HepG2 (cell line): ENCODE measurements around the gene CCSER2. TPM values are rescaled to one million over a fixed set of nuclear protein-coding genes. Genes with fewer than 3 reads are reported as not detected.

Source experiments
- BRCA1 ChIP-seq: sonication (generic); formaldehyde crosslinking; IDR thresholded peaks from 2 replicates; pipeline ENCODE4 v1.4.0; 2020; ENCODE audit warnings: missing genetic modification reagents
- CBX2 ChIP-seq, 2 experiments: fragments of 200-600 bp in 1 of 2; sonication (generic); formaldehyde crosslinking in 1 of 2; IDR thresholded peaks; 2 replicates each; pipeline versions ENCODE4 v1.7.0 to v1.8.1; 2018 to 2022; ENCODE audit warnings: low read depth in 2 of 2, low read length in 1 of 2, mild to moderate bottlenecking in 1 of 2, missing genetic modification reagents in 1 of 2
- CHCHD3 ChIP-seq: sonication (generic); formaldehyde crosslinking; IDR thresholded peaks from 2 replicates; pipeline ENCODE4 v1.8.0; 2022; ENCODE audit warnings: mild to moderate bottlenecking, missing genetic modification reagents, moderate library complexity
- ELF4 ChIP-seq: sonication (generic); formaldehyde crosslinking; IDR thresholded peaks from 2 replicates; pipeline ENCODE4 v1.5.0; 2020; ENCODE audit warnings: missing genetic modification reagents, mild to moderate bottlenecking, moderate library complexity, borderline replicate concordance
- FOXM1 ChIP-seq: sonication (generic); formaldehyde crosslinking; IDR thresholded peaks from 2 replicates; pipeline ENCODE4 v1.5.0; 2020; ENCODE audit warnings: missing genetic modification reagents
- HOXA7 ChIP-seq: sonication (generic); formaldehyde crosslinking; IDR thresholded peaks from 2 replicates; pipeline ENCODE4 v1.8.1; 2022; ENCODE audit warnings: mild to moderate bottlenecking, missing genetic modification reagents, moderate library complexity
- HOXD1 ChIP-seq: sonication (generic); formaldehyde crosslinking; IDR thresholded peaks from 2 replicates; pipeline ENCODE4 v1.5.0; 2020; ENCODE audit warnings: missing genetic modification reagents
- MIER2 ChIP-seq: IDR thresholded peaks from 2 replicates; pipeline ENCODE4 v1.6.1; 2016; ENCODE audit warnings: missing biosample characterization, missing genetic modification reagents
- SAP130 ChIP-seq: IDR thresholded peaks from 2 replicates; pipeline ENCODE4 v1.6.1; 2016; ENCODE audit warnings: low read depth
- SOX6 ChIP-seq, 2 experiments: fragments of 450-650 bp in 1 of 2; sonication (generic) in 1 of 2; formaldehyde crosslinking in 1 of 2; IDR thresholded peaks; 2 replicates each; pipeline versions ENCODE4 v1.4.0 to v1.6.1; 2017 to 2020; ENCODE audit warnings: antibody characterized with exemption in 1 of 2, mild to moderate bottlenecking in 1 of 2, missing genetic modification reagents in 1 of 2
- ZC3H4 ChIP-seq: sonication (generic); formaldehyde crosslinking; IDR thresholded peaks from 2 replicates; pipeline ENCODE4 v1.4.0; 2020; ENCODE audit warnings: missing genetic modification reagents, borderline replicate concordance
- ZEB1 ChIP-seq: IDR thresholded peaks from 2 replicates; pipeline ENCODE4 v1.6.1; 2012; ENCODE audit warnings: mild to moderate bottlenecking, low read depth, inconsistent platforms; ENCODE audit not compliant: insufficient replicate concordance
- ZNF512B ChIP-seq: sonication (generic); formaldehyde crosslinking; IDR thresholded peaks from 2 replicates; pipeline ENCODE4 v1.5.1; 2020; ENCODE audit warnings: missing genetic modification reagents, mild to moderate bottlenecking, borderline replicate concordance
- ZNF678 ChIP-seq: sonication (generic); formaldehyde crosslinking; IDR thresholded peaks from 2 replicates; pipeline ENCODE4 v1.4.0; 2020; ENCODE audit warnings: mild to moderate bottlenecking, missing genetic modification reagents
- polyA plus RNA-seq, 8 experiments: library from polyadenylated mRNA; depleted of rRNA in 3 of 8; stranded (reverse) in 7 of 8; unstranded in 1 of 8; fragments of >200 nt; fragmentation: Illumina TruSeq in 4 of 8; extraction: Trizol in 4 of 8; gene quantifications; 2 replicates each; pipeline versions ENCODE4 v1.2.1 to v1.2.3, GENCODE V29; 2011 to 2016; ENCODE audit warnings: low read depth in 4 of 8, missing spikeins in 1 of 8, mixed read lengths in 1 of 8; ENCODE audit not compliant: insufficient read depth in 1 of 8
- total RNA-seq, 5 experiments: library from RNA; depleted of rRNA; stranded (reverse); fragments of >200 nt; fragmentation: Illumina TruSeq; extraction: Trizol; gene quantifications; 2 replicates each; pipeline ENCODE4 v1.2.3, GENCODE V29; 2016; ENCODE audit warnings: low read depth in 1 of 5
- TF ChIP-seq, protein P1 (sequence below): IDR thresholded peaks from 2 replicates; pipeline ENCODE4 v1.6.1; 2016; ENCODE audit warnings: low read depth, missing genetic modification reagents, missing compliant biosample characterization
- TF ChIP-seq, protein P2 (sequence below): sonication (generic); formaldehyde crosslinking; IDR thresholded peaks from 2 replicates; pipeline ENCODE4 v1.4.0; 2020; ENCODE audit warnings: mild to moderate bottlenecking, missing genetic modification reagents

Gene CCSER2
- total and polyA plus RNA-seq, 2 of the 13 experiments (the other 11 are each of a cell fraction or from before 2014, with no cell fraction given), result 13.3 to 17.2 TPM

DNA sequence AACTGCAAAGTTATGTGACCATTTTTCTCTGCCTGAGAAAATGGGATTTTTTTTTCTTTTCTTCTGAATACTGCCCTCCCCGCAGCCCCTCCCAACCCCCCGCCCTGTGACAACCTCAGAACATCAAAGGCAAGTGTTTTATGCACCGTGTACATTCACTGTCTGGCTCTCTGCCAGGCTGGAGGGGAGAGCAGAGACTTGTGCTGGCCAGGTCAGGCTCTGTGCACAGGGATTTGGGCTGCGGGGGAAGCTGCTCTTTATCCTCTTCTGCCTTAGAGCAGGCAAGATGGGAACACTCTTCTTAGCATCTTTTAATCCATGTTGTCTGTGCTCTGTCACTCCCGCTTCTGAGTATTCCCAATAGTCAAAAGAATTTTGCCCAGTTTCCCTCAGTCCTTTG lies 195.1 kb downstream of the CCSER2 start (continued):
- TF ChIP-seq, protein P1, sequence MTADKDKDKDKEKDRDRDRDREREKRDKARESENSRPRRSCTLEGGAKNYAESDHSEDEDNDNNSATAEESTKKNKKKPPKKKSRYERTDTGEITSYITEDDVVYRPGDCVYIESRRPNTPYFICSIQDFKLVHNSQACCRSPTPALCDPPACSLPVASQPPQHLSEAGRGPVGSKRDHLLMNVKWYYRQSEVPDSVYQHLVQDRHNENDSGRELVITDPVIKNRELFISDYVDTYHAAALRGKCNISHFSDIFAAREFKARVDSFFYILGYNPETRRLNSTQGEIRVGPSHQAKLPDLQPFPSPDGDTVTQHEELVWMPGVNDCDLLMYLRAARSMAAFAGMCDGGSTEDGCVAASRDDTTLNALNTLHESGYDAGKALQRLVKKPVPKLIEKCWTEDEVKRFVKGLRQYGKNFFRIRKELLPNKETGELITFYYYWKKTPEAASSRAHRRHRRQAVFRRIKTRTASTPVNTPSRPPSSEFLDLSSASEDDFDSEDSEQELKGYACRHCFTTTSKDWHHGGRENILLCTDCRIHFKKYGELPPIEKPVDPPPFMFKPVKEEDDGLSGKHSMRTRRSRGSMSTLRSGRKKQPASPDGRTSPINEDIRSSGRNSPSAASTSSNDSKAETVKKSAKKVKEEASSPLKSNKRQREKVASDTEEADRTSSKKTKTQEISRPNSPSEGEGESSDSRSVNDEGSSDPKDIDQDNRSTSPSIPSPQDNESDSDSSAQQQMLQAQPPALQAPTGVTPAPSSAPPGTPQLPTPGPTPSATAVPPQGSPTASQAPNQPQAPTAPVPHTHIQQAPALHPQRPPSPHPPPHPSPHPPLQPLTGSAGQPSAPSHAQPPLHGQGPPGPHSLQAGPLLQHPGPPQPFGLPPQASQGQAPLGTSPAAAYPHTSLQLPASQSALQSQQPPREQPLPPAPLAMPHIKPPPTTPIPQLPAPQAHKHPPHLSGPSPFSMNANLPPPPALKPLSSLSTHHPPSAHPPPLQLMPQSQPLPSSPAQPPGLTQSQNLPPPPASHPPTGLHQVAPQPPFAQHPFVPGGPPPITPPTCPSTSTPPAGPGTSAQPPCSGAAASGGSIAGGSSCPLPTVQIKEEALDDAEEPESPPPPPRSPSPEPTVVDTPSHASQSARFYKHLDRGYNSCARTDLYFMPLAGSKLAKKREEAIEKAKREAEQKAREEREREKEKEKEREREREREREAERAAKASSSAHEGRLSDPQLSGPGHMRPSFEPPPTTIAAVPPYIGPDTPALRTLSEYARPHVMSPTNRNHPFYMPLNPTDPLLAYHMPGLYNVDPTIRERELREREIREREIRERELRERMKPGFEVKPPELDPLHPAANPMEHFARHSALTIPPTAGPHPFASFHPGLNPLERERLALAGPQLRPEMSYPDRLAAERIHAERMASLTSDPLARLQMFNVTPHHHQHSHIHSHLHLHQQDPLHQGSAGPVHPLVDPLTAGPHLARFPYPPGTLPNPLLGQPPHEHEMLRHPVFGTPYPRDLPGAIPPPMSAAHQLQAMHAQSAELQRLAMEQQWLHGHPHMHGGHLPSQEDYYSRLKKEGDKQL (CRISPR knock-in tag), result no peak
- TF ChIP-seq BRCA1 (CRISPR knock-in tag), result no peak
- no peak for TF ChIP-seq ZEB1
- peak; percentile 47 for TF ChIP-seq SAP130 (CRISPR knock-in tag)
- TF ChIP-seq CBX2 (IDR thresholded peaks at IDR 0.05; ENCODE audit: low read depth, low read length), result no peak
- no peak for TF ChIP-seq CBX2 (CRISPR knock-in tag; IDR thresholded peaks at IDR 0.05; ENCODE audit: low read depth)
- TF ChIP-seq ZNF678 (CRISPR knock-in tag), result no peak
- no peak for TF ChIP-seq ZNF512B (CRISPR knock-in tag)
- TF ChIP-seq HOXD1, result no peak
- TF ChIP-seq SOX6 (IDR thresholded peaks at IDR 0.05), result no peak
- peak; percentile 59 for TF ChIP-seq SOX6 (CRISPR knock-in tag; IDR thresholded peaks at IDR 0.05)
- no peak for TF ChIP-seq FOXM1 (CRISPR knock-in tag)
- no peak for TF ChIP-seq HOXA7 (CRISPR knock-in tag)
- no peak for TF ChIP-seq ZC3H4 (CRISPR knock-in tag)
- no peak for TF ChIP-seq ELF4 (CRISPR knock-in tag)
- TF ChIP-seq, protein P2, sequence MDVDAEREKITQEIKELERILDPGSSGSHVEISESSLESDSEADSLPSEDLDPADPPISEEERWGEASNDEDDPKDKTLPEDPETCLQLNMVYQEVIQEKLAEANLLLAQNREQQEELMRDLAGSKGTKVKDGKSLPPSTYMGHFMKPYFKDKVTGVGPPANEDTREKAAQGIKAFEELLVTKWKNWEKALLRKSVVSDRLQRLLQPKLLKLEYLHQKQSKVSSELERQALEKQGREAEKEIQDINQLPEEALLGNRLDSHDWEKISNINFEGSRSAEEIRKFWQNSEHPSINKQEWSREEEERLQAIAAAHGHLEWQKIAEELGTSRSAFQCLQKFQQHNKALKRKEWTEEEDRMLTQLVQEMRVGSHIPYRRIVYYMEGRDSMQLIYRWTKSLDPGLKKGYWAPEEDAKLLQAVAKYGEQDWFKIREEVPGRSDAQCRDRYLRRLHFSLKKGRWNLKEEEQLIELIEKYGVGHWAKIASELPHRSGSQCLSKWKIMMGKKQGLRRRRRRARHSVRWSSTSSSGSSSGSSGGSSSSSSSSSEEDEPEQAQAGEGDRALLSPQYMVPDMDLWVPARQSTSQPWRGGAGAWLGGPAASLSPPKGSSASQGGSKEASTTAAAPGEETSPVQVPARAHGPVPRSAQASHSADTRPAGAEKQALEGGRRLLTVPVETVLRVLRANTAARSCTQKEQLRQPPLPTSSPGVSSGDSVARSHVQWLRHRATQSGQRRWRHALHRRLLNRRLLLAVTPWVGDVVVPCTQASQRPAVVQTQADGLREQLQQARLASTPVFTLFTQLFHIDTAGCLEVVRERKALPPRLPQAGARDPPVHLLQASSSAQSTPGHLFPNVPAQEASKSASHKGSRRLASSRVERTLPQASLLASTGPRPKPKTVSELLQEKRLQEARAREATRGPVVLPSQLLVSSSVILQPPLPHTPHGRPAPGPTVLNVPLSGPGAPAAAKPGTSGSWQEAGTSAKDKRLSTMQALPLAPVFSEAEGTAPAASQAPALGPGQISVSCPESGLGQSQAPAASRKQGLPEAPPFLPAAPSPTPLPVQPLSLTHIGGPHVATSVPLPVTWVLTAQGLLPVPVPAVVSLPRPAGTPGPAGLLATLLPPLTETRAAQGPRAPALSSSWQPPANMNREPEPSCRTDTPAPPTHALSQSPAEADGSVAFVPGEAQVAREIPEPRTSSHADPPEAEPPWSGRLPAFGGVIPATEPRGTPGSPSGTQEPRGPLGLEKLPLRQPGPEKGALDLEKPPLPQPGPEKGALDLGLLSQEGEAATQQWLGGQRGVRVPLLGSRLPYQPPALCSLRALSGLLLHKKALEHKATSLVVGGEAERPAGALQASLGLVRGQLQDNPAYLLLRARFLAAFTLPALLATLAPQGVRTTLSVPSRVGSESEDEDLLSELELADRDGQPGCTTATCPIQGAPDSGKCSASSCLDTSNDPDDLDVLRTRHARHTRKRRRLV (CRISPR knock-in tag), result no peak
- no peak for TF ChIP-seq CHCHD3 (CRISPR knock-in tag)
- no peak for TF ChIP-seq MIER2 (CRISPR knock-in tag)
